ENCODE data around the gene TKTL1.
"Not testable (repeated sequence)": the region's sequence is repeated elsewhere in the genome, so short reads cannot be mapped to it uniquely, and the experiment has no call there.

DNA sequence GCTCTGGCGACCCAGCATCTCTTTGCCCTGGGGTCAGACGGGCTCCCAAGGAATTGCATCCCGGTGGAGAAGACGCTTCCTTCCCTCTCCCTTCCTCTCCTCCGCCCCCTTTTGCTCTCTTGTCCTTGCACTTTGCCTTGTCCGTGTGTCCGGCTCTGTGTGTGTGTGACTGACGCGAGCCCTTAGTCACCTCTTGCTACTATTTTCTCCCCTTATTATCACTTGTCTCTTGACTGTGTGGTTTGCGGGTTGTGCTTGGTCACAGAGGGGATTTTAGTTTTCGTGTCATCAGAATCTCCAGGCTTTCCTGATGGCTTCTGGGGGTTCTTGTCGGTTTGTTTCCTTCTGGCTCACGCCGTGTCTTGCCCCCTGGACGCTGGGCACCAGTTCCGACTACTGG, 47.5 kb downstream of the TKTL1 start:
- TF ChIP-seq EZH2 (IDR thresholded peaks at IDR 0.05; ENCODE audit: insufficient read depth, poor library complexity, severe bottlenecking); EZH2phosphoT487 (IDR thresholded peaks at IDR 0.05; ENCODE audit: insufficient read depth, low read depth): not testable (repeated sequence)
